Panc1 (cell line): ENCODE data around the gene POC1B.

Experiments used
- POLR2AphosphoS5 ChIP-seq: IDR thresholded peaks from 2 replicates; pipeline ENCODE4 v1.6.1; 2012; ENCODE audit warnings: mild to moderate bottlenecking, low read depth, low read length, moderate library complexity
- SIN3A ChIP-seq: IDR thresholded peaks from 2 replicates; pipeline ENCODE4 v1.6.1; 2012; ENCODE audit warnings: low read depth, mild to moderate bottlenecking, low read length, moderate library complexity, borderline replicate concordance; ENCODE audit not compliant: insufficient read depth
- TF ChIP-seq, protein P1 (sequence below): fragments of 450-650 bp; IDR thresholded peaks from 2 replicates; pipeline ENCODE4 v1.5.1; 2017; ENCODE audit warnings: mild to moderate bottlenecking
- TF ChIP-seq, protein P2 (sequence below), 2 experiments: IDR thresholded peaks; 2 replicates each; pipeline ENCODE4 v1.6.1; 2011 to 2012; ENCODE audit warnings: low read depth in 2 of 2, control low read depth in 1 of 2, low read length in 1 of 2, mild to moderate bottlenecking in 1 of 2, moderate library complexity in 1 of 2; ENCODE audit not compliant: insufficient read depth in 1 of 2

DNA sequence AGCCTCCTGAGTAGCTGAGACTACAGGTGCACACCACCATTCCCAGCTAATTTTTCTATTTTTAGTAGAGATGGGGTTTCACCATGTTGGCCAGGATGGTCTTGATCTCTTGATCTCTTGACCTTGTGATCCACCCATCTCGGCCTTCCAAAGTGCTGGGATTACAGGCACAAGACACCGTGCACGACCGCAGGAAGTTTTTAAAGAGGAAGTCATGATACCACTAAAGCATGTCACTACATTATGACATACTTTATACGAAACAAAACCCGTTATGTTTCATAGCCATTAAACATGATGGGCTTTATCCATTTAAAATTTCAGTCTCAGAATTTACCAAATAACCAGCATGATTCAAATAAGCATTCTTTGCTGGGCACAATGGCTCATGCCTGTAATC lies 89.8 kb downstream of the POC1B start:
- TF ChIP-seq, protein P1, sequence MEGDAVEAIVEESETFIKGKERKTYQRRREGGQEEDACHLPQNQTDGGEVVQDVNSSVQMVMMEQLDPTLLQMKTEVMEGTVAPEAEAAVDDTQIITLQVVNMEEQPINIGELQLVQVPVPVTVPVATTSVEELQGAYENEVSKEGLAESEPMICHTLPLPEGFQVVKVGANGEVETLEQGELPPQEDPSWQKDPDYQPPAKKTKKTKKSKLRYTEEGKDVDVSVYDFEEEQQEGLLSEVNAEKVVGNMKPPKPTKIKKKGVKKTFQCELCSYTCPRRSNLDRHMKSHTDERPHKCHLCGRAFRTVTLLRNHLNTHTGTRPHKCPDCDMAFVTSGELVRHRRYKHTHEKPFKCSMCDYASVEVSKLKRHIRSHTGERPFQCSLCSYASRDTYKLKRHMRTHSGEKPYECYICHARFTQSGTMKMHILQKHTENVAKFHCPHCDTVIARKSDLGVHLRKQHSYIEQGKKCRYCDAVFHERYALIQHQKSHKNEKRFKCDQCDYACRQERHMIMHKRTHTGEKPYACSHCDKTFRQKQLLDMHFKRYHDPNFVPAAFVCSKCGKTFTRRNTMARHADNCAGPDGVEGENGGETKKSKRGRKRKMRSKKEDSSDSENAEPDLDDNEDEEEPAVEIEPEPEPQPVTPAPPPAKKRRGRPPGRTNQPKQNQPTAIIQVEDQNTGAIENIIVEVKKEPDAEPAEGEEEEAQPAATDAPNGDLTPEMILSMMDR: no peak
- TF ChIP-seq, protein P2, sequence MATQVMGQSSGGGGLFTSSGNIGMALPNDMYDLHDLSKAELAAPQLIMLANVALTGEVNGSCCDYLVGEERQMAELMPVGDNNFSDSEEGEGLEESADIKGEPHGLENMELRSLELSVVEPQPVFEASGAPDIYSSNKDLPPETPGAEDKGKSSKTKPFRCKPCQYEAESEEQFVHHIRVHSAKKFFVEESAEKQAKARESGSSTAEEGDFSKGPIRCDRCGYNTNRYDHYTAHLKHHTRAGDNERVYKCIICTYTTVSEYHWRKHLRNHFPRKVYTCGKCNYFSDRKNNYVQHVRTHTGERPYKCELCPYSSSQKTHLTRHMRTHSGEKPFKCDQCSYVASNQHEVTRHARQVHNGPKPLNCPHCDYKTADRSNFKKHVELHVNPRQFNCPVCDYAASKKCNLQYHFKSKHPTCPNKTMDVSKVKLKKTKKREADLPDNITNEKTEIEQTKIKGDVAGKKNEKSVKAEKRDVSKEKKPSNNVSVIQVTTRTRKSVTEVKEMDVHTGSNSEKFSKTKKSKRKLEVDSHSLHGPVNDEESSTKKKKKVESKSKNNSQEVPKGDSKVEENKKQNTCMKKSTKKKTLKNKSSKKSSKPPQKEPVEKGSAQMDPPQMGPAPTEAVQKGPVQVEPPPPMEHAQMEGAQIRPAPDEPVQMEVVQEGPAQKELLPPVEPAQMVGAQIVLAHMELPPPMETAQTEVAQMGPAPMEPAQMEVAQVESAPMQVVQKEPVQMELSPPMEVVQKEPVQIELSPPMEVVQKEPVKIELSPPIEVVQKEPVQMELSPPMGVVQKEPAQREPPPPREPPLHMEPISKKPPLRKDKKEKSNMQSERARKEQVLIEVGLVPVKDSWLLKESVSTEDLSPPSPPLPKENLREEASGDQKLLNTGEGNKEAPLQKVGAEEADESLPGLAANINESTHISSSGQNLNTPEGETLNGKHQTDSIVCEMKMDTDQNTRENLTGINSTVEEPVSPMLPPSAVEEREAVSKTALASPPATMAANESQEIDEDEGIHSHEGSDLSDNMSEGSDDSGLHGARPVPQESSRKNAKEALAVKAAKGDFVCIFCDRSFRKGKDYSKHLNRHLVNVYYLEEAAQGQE (IDR thresholded peaks at IDR 0.05; ENCODE audit: insufficient read depth in 1 of 2, low read depth in 2 of 2, low read length in 1 of 2): no peak
- no peak for TF ChIP-seq SIN3A
- no peak for TF ChIP-seq POLR2AphosphoS5
